Measurements from ENCODE around the gene NOTCH4.
"Not testable (repeated sequence)": the region's sequence is repeated elsewhere in the genome, so short reads cannot be mapped to it uniquely, and the experiment has no call there.

Gene NOTCH4

DNA sequence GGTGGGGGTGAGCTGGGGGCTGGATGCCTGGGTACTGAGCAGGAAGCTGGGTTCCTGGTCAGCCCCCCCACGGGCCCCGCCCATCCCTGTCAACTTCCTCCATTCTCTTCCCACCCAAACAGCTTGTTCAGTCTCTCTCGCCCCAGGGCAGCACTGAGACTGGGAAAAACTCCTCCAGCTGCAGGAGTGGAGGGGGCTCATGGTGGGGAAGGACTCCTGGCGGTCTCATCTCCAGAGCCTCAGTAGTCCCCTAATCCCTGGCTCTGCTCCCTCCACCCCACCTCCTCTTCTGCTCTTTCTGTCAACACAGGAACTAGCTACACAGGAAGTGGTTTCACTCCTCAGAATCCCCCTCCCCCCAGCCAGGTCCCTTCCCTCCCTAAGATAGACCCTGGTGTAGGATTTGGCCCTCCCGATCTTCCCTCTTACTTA is 31.2 kb downstream of the NOTCH4 start, which contains the start of gene GPSM3:
GPSM3 (minus strand) TSS at position 36 of the 432 bp plus-strand sequence. CDS start 130 bp downstream, outside the sequence.
- no peaks in the 10 kb centered on the region for H3K9me3 ChIP-seq (ENCODE audit: control insufficient read depth, low read length)
- no peak for DNase-seq (ENCODE audit: low read depth)
- H3K27me3 ChIP-seq (replicated peaks; ENCODE audit: control insufficient read depth, insufficient read depth, low read length) = no peaks in the 10 kb centered on the region
- no peak within 1 kb of the TSS for H3K4me3 ChIP-seq (ENCODE audit: low read length)
- peaks cover 5% of the 10 kb centered on the region for H3K36me3 ChIP-seq (ENCODE audit: control insufficient read depth, insufficient read depth, low read length, severe bottlenecking)
- peaks cover 32% of the 10 kb centered on the region for H3K4me1 ChIP-seq (ENCODE audit: control insufficient read depth, insufficient read depth, low read length)
- H3K9ac ChIP-seq (ENCODE audit: low read length) = peak within 1 kb of the TSS; percentile 46

DNA sequence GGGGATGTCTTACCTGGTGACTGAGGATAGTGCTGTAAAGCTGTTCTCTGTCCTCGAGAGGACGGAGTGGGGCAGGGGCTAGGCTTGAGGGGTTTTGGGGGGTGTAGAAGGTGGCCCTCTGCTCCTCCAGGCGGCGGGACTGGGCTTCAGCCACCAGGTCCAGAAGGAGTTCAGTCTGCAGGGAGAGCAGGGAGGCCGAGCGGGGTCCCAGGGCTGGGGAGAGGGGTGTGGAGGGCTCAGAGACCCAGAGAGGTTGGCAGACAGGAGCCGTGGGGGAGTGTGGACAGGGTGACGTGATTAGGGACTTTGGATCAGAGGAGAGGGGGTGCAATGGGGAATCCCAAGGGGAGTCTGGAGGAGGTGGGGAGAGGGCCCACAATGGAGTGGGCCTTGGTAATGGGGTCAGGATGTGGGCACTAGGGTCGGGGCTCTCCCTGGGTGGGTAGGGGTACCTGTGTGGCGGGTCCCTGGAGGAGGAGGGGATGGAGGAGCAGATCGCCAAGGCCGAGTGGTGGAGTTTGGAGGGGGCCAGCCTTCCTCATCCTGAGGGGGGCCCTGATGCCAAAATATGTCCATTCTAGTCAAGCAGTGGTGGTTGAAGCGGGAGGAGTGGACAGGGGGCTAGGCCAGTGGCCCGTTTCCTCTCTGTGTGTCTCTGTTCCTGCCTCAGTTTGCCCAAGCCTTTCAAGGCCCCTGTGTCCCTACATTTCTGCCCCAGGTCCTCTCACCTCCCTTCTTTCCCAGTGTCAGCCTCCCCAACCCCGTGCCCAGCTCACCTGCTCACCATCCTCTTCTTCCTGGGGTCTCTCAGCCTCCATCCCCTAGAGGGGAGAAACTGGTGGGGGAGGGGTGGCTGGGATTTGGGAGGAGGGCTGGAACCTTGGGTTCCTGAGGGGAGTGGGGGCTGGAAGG is 31.9 kb downstream of the NOTCH4 start:
- Histone ChIP-seq H3K4me1 (ENCODE audit: control insufficient read depth, insufficient read depth, low read length) (peaks cover 28% of the 10 kb centered on the region), H3K36me3 (ENCODE audit: control insufficient read depth, insufficient read depth, low read length, severe bottlenecking) (peaks cover 12% of the 10 kb centered on the region), H3K4me3 (ENCODE audit: low read length) (no peak overlapping the region), H3K27me3 (replicated peaks; ENCODE audit: control insufficient read depth, insufficient read depth, low read length) (no peaks in the 10 kb centered on the region), H3K9me3 (ENCODE audit: control insufficient read depth, low read length) (no peaks in the 10 kb centered on the region), H3K9ac (ENCODE audit: low read length) (no peak overlapping the region)
- no peak for DNase-seq (ENCODE audit: low read depth)

DNA sequence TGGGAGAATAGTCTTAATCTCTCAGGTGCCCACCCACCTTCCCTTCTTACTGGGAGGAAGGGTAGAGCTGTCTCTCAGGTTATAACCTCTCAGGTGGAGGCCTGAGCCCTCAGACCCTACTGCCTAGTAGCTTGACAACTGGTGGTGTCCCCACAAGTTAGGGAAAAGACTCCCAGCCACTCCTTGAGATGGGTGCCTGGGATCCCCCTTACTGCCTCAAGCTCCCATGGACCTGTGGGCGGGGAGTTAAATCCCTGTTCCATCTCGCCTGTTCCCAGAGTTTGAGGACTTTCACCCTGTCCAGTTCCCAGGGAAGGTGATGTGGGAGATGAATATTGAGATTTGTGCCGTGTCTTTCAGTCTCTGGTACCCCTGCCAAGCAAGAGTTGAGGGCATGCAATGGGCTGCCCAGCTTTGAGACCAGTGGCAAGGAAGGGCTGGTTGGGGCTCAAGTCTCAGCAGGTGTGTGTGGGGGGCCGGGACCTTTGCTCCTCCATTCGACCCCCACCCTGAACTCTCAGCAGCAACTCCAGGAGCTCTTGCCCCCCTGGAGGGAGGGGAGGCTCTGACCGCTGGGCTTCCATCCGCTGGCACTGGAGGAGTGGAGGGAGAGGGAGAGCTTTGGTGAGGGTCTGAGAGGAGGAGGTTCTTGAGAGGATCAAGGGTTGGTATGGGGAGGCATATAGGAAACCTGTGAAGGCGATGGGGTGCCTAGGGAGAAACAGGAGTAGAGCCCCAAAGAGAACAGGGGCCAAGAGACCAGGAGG is 32.8 kb downstream of the NOTCH4 start:
- no peak for DNase-seq (ENCODE audit: low read depth)

DNA sequence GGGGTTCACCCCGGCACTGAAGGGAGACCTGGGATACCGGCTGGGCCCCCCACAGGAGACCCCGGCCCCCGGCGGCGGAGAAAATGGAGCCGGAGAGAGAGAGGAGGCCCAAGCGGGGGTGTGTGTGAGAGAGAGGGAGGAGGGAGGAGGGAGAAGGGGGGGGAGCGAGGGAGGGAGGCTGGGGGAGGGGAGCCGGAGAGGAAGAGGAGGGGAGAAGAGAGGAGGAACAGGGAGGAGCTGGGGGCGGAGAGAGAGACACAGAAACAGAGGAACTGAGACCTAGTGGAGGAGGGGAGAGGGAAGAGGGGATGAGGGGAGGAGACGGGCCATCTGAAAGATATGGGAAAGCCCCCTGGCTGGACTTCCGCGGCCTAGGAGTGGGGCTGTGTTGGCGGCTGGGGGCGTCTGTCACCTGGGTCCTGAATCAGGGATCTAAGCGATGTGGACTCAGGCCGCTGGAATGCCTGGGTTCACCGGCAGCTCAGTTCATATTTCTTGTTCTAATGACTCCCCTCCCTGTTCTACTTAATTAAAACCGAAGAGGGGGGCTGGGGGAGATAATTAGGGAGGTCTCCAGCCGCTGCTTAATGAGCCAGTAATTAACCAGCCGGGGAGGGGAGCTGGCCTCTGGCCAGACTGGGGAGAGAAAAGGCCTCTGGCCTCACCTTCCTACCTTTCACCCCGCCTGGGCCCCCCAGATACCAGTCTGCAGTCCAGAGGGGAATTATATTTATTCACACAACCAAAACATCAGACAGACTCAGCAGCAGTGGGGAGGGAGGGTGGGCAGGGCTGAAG is 33.6 kb downstream of the NOTCH4 start, which contains the start of gene PBX2:
PBX2 (minus strand) TSS at position 149 of the 798 bp plus-strand sequence. CDS start 287 bp downstream, outside the sequence.
- H3K4me3 ChIP-seq (ENCODE audit: low read length) = peak within 1 kb of the TSS; percentile 94
- no peaks in the 10 kb centered on the region for H3K27me3 ChIP-seq (replicated peaks; ENCODE audit: control insufficient read depth, insufficient read depth, low read length)
- peak within 1 kb of the TSS; percentile 97 for H3K9ac ChIP-seq (ENCODE audit: low read length)
- no peaks in the 10 kb centered on the region for H3K9me3 ChIP-seq (ENCODE audit: control insufficient read depth, low read length)
- peak; percentile 95 for DNase-seq (ENCODE audit: low read depth)
- H3K36me3 ChIP-seq (ENCODE audit: control insufficient read depth, insufficient read depth, low read length, severe bottlenecking) = peaks cover 22% of the 10 kb centered on the region
- H3K4me1 ChIP-seq (ENCODE audit: control insufficient read depth, insufficient read depth, low read length) = peaks cover 25% of the 10 kb centered on the region

More for the DNA sequence above, 32.8 kb downstream of the NOTCH4 start:
- no peaks in the 10 kb centered on the region for H3K27me3 ChIP-seq (replicated peaks; ENCODE audit: control insufficient read depth, insufficient read depth, low read length)
- H3K4me3 ChIP-seq (ENCODE audit: low read length) = peak overlapping the region; percentile 90
- H3K4me1 ChIP-seq (ENCODE audit: control insufficient read depth, insufficient read depth, low read length) = peaks cover 22% of the 10 kb centered on the region
- H3K36me3 ChIP-seq (ENCODE audit: control insufficient read depth, insufficient read depth, low read length, severe bottlenecking) = peaks cover 21% of the 10 kb centered on the region
- no peaks in the 10 kb centered on the region for H3K9me3 ChIP-seq (ENCODE audit: control insufficient read depth, low read length)
- peak overlapping the region; percentile 94 for H3K9ac ChIP-seq (ENCODE audit: low read length)

DNA sequence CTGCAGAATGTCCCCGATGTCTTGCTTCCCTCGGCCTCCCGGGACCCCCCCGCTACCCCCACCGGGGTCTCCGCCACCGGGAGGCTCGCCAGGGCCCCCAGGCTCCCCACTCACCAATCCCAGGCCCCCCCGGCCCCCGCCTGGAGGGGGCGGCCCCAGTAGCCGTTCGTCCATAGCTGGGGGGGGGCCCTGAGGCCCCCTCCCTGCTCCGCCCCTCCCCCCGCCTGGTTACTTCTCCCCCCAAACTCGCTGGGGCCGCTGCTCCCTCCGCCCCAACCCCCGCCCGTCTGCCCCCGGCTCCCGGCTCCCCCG is 34.2 kb downstream of the NOTCH4 start:
- H3K27me3 ChIP-seq (replicated peaks; ENCODE audit: control insufficient read depth, insufficient read depth, low read length) = no peaks in the 10 kb centered on the region
- H3K9ac ChIP-seq (ENCODE audit: low read length) = peak overlapping the region; percentile 97
- no peaks in the 10 kb centered on the region for H3K9me3 ChIP-seq (ENCODE audit: control insufficient read depth, low read length)
- H3K4me3 ChIP-seq (ENCODE audit: low read length) = peak overlapping the region; percentile 94
- DNase-seq (ENCODE audit: low read depth) = no peak
- peaks cover 22% of the 10 kb centered on the region for H3K36me3 ChIP-seq (ENCODE audit: control insufficient read depth, insufficient read depth, low read length, severe bottlenecking)
- peaks cover 20% of the 10 kb centered on the region for H3K4me1 ChIP-seq (ENCODE audit: control insufficient read depth, insufficient read depth, low read length)

DNA sequence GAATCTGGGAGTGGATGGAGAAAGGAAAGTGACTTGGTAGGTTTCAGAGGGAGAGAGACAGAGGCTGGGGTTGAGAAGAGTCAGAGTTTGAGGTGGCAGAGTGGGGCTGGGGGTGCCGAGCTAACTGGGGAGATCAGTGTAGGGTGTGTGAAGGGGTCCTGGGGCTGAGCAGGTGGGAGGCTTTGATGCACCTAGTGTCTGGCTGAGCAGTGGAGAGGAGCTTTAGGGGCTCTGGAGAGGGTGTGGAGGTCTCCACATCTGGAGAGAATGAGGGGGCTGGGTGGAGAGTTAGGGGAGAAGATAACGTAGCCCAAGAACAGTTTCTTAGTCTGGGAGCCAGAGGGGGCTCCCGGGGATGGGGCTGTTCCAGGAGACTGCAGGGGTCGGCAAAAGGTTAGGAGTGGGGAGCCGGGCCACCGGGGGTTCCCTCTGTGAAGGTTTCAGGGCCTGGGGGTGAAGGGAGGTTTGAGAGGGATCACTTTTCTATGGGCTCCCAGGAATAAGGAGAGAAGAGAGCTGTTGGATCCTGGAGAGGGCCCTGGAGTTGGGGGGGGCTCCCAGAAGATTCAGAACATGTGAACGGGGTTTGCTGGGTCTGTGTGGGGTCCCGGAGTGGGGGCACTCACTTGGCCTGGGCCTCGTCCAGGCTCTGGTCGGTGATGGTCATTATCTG is 34.7 kb downstream of the NOTCH4 start:
- Histone ChIP-seq H3K4me1 (ENCODE audit: control insufficient read depth, insufficient read depth, low read length) (peaks cover 19% of the 10 kb centered on the region), H3K9me3 (ENCODE audit: control insufficient read depth, low read length) (no peaks in the 10 kb centered on the region), H3K4me3 (ENCODE audit: low read length) (peak overlapping the region; percentile 94), H3K27me3 (replicated peaks; ENCODE audit: control insufficient read depth, insufficient read depth, low read length) (no peaks in the 10 kb centered on the region), H3K9ac (ENCODE audit: low read length) (peak overlapping the region; percentile 97), H3K36me3 (ENCODE audit: control insufficient read depth, insufficient read depth, low read length, severe bottlenecking) (peaks cover 22% of the 10 kb centered on the region)
- peak; percentile 29 for DNase-seq (ENCODE audit: low read depth)

DNA sequence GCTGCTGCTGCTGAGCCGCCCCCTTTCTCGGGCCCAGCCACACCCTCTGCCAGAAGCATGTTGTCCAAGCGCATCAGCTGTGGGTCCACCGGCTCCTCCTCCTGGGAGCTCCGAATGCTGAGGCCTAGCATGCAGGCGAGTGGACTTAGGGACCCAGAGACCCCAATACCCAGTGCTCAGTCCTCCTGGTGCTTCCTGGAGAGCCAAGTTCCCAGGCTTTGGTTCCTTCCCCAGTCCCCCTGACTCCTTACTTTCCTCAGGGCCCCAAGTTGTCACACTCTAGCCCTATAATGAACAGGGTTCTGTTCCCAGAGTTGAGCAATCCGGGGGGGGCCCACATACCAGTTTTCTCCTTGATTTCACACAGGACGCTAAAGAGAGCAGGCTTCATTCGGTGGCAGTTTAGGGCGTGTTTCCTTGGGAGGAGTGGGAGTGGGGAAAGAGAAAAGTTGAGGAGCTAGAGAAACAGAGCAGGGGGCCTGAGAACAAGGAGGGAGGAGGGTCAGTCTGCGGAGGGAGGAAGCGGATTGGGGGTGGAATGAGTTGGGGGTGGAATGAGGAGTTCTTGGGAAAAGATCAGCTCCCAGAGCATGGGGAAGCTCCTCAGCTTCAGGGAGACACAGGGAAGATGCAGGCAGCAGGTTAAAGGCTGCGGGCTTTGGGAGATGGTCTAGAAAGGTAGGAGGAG is 35.3 kb downstream of the NOTCH4 start:
- DNase-seq (ENCODE audit: low read depth) = peak; percentile 72
- H3K4me3 ChIP-seq (ENCODE audit: low read length) = peak overlapping the region; percentile 94
- H3K36me3 ChIP-seq (ENCODE audit: control insufficient read depth, insufficient read depth, low read length, severe bottlenecking) = peaks cover 22% of the 10 kb centered on the region
- peaks cover 20% of the 10 kb centered on the region for H3K4me1 ChIP-seq (ENCODE audit: control insufficient read depth, insufficient read depth, low read length)
- H3K9me3 ChIP-seq (ENCODE audit: control insufficient read depth, low read length) = no peaks in the 10 kb centered on the region
- no peaks in the 10 kb centered on the region for H3K27me3 ChIP-seq (replicated peaks; ENCODE audit: control insufficient read depth, insufficient read depth, low read length)
- peak overlapping the region; percentile 97 for H3K9ac ChIP-seq (ENCODE audit: low read length)

DNA sequence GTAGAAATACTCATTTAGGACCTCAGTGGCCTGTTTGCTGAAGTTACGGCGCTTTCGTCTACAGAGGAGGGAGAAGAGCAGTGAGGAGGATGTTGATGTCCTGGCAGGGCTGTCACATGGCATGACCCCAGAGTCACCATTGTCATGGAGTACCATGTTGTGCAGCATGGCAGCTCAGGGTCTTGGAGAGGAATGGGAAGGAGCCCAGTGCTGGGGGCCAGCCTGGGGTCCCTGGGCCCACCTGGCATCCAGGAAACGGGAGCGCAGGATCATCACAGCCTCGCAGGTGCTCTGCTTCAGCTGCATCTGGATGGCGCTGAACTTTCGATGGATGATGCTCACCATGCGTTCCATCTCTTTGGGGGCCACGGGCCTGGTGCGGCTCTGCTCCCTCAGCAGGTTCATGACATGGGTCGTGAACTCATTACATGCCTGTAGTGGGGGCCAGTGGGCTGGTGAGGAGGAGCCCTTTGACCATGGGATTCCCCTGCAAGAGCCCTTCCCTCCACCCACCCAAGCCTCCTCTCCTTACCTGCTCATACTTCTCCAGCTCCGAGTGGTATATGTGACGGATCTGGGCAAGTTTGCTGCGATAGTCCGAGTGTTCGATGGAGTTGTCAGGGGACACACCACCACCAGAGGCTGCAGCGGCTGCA is 36.0 kb downstream of the NOTCH4 start:
- Histone ChIP-seq H3K4me3 (ENCODE audit: low read length) (peak overlapping the region; percentile 94), H3K4me1 (ENCODE audit: control insufficient read depth, insufficient read depth, low read length) (peaks cover 20% of the 10 kb centered on the region), H3K36me3 (ENCODE audit: control insufficient read depth, insufficient read depth, low read length, severe bottlenecking) (peaks cover 22% of the 10 kb centered on the region), H3K9ac (ENCODE audit: low read length) (peak overlapping the region; percentile 97)
- not testable (repeated sequence) for H3K27me3 ChIP-seq (replicated peaks; ENCODE audit: control insufficient read depth, insufficient read depth, low read length); DNase-seq (ENCODE audit: low read depth); H3K9me3 ChIP-seq (ENCODE audit: control insufficient read depth, low read length)

DNA sequence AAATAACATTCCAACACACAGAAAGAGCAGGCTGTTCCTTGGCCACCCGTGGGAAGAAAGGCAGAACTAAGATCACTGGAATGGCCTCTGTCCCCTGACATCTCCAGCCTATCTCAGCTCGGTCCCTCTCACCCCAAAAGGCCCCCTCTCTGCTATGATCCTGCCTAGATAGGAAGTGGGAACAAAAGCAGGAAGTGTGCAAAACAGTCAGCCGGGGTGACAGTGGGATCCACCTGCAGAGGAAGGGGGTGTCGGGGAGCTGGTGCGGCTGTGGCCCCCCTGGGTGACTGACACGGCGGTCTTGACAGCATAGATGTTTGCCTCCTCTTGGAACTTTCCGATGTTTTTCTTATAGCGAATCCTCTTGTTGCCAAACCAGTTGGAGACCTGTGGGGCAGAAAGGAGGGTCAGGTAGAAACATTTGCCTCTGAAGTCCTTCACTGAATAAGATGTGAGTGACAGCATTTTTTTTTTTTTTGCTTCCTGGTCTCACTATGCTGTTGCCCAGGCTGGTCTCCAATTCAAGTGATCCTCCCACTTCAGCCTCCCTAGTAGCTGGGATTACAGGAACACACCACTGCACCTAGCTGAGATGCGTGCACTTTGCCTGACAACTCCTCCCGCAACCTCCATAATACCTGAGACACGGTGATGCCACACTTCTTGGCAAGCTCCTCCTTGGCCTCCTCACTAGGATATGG is 36.7 kb downstream of the NOTCH4 start:
- Histone ChIP-seq H3K9me3 (ENCODE audit: control insufficient read depth, low read length) (no peaks in the 10 kb centered on the region), H3K4me1 (ENCODE audit: control insufficient read depth, insufficient read depth, low read length) (peaks cover 20% of the 10 kb centered on the region), H3K9ac (ENCODE audit: low read length) (peak overlapping the region; percentile 97), H3K36me3 (ENCODE audit: control insufficient read depth, insufficient read depth, low read length, severe bottlenecking) (peaks cover 27% of the 10 kb centered on the region), H3K27me3 (replicated peaks; ENCODE audit: control insufficient read depth, insufficient read depth, low read length) (no peaks in the 10 kb centered on the region), H3K4me3 (ENCODE audit: low read length) (no peak overlapping the region)
- DNase-seq (ENCODE audit: low read depth) = no peak

Data from adipocyte (in vitro differentiated cells).